ENCODE measurements around the gene COL11A1. TPM values are rescaled to one million over a fixed set of nuclear protein-coding genes. Genes with fewer than 3 reads are reported as not detected.
"Not testable (repeated sequence)": the region's sequence is repeated elsewhere in the genome, so short reads cannot be mapped to it uniquely, and the experiment has no call there.

COL11A1 gene
- total and polyA plus RNA-seq, 2 donors (not counting 3 experiments of a cell fraction or from before 2014, with no cell fraction given), result not detected

DNA sequence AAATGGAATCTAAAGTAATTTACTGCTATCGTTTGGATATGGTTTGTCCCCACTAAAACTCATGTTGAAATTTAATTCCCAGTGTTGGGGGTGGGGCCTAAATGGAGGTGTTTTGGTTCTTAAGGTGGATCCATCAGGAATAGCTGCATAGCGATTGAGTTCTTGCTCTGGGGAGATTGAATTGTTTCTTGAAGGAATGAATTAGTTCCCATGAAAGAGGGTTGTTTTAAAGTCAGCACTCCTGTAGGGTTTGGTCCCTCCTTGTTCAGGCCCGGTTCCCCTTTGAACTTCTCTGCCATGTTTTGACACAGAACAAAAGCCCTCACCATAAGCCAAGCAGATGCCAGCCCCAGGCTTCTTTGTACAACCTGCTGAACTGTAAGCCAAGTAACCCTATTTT, 170.9 kb downstream of the COL11A1 start:
- no peaks in the 10 kb centered on the region for H3K36me3 ChIP-seq (ENCODE audit: control insufficient read depth in 2 of 2, extremely low read depth in 1 of 2, insufficient read depth in 2 of 2, low read length in 2 of 2)
- H4K20me1 ChIP-seq (replicated peaks; ENCODE audit: control insufficient read depth, extremely low read depth, insufficient read depth, low read length), result no peaks in the 10 kb centered on the region
- no peaks in the 10 kb centered on the region for H3K9me3 ChIP-seq (replicated peaks; ENCODE audit: control insufficient read depth, insufficient read depth, low read length)
- no peaks in the 10 kb centered on the region for H3K27me3 ChIP-seq (ENCODE audit: control insufficient read depth in 2 of 2, insufficient read depth in 2 of 2, low read length in 2 of 2)
- H3K9ac ChIP-seq (replicated peaks; ENCODE audit: extremely low read depth, insufficient read depth, low read length), result no peak overlapping the region
- dilution Hi-C loops (cut with MboI; ENCODE audit: extremely low pct_ligation_motif_present, low sequenced_read_pairs), result no loop called here
- no peak overlapping the region for H3K4me3 ChIP-seq (replicated peaks in 1 of 3; ENCODE audit: insufficient read depth in 1 of 3, low read depth in 1 of 3, low read length in 3 of 3)
- no peak overlapping the region for H3K27ac ChIP-seq (ENCODE audit: insufficient read depth, low read depth, low read length)
- no peak for TF ChIP-seq GATA2 (IDR thresholded peaks at IDR 0.05; ENCODE audit: insufficient read depth, insufficient read length, low read depth, low read length)
- TF ChIP-seq, protein P1, sequence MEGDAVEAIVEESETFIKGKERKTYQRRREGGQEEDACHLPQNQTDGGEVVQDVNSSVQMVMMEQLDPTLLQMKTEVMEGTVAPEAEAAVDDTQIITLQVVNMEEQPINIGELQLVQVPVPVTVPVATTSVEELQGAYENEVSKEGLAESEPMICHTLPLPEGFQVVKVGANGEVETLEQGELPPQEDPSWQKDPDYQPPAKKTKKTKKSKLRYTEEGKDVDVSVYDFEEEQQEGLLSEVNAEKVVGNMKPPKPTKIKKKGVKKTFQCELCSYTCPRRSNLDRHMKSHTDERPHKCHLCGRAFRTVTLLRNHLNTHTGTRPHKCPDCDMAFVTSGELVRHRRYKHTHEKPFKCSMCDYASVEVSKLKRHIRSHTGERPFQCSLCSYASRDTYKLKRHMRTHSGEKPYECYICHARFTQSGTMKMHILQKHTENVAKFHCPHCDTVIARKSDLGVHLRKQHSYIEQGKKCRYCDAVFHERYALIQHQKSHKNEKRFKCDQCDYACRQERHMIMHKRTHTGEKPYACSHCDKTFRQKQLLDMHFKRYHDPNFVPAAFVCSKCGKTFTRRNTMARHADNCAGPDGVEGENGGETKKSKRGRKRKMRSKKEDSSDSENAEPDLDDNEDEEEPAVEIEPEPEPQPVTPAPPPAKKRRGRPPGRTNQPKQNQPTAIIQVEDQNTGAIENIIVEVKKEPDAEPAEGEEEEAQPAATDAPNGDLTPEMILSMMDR (IDR thresholded peaks at IDR 0.05; ENCODE audit: extremely low read depth in 1 of 2, insufficient read depth in 1 of 2, low read depth in 1 of 2, low read length in 2 of 2), result no peak
- no peak for TF ChIP-seq JUN (IDR thresholded peaks at IDR 0.05; ENCODE audit: borderline replicate concordance, insufficient read depth, insufficient read length, low read depth)
- TF ChIP-seq, protein P2, sequence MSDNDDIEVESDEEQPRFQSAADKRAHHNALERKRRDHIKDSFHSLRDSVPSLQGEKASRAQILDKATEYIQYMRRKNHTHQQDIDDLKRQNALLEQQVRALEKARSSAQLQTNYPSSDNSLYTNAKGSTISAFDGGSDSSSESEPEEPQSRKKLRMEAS (IDR thresholded peaks at IDR 0.05; ENCODE audit: insufficient read depth, insufficient read length), result no peak
- no peak for TF ChIP-seq MYC (IDR thresholded peaks at IDR 0.05; ENCODE audit: low read depth, low read length)
- TF ChIP-seq FOS (IDR thresholded peaks at IDR 0.05; ENCODE audit: borderline replicate concordance, insufficient read depth, low read length), result no peak
- no peak for TF ChIP-seq POLR2AphosphoS5 (IDR thresholded peaks at IDR 0.05; ENCODE audit: insufficient read depth, low read depth, low read length)
- no peak for TF ChIP-seq POLR2A (IDR thresholded peaks at IDR 0.05; ENCODE audit: low read depth, low read length)
- no peak for TF ChIP-seq EZH2 (IDR thresholded peaks at IDR 0.05; ENCODE audit: borderline replicate concordance, low read depth, low read length, severe bottlenecking)
- H3K4me2 ChIP-seq (ENCODE audit: insufficient read depth, low read length), result no peak overlapping the region
- H3K9me1 ChIP-seq (replicated peaks; ENCODE audit: control insufficient read depth, extremely low read depth, insufficient read depth, low read length), result no peaks in the 10 kb centered on the region
- H3K79me2 ChIP-seq (ENCODE audit: control insufficient read depth, insufficient read depth, low read length), result no peaks in the 10 kb centered on the region
- H2AFZ ChIP-seq (ENCODE audit: low read depth, low read length), result no peak overlapping the region
- H3K4me1 ChIP-seq (ENCODE audit: control insufficient read depth, extremely low read depth, insufficient read depth, low read length), result no peaks in the 10 kb centered on the region
- ChIA-PET POLR2A (no interaction called here), CTCF (interaction anchor here (1.4 kb wide), 1 partner anchor 31 kb away, joined by 3 read pairs; no protein-coding TSS in a partner anchor)
- no TSS peak for BruUV-seq (replicated peaks)
- DNase-seq (ENCODE audit: low read depth, low spot score) (no peak), FAIRE-seq (no peak)
- intact Hi-C loops (cut with micrococcal nuclease), result no loop called here

DNA sequence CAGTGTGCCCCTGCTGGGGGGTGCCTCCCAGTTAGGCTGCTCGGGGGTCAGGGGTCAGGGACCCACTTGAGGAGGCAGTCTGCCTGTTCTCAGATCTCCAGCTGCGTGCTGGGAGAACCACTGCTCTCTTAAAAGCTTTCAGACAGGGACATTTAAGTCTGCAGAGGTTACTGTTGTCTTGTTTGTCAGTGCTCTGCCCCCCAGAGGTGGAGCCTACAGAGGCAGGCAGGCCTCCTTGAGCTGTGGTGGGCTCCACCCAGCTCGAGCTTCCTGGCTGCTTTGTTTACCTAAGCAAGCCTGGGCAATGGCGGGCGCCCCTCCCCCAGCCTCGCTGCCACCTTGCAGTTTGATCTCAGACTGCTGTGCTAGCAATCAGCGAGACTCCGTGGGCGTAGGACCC, 175.0 kb downstream of the COL11A1 start:
- POLR2A ChIA-PET; BruUV-seq (replicated peaks); intact Hi-C loops (cut with micrococcal nuclease); dilution Hi-C loops (cut with MboI; ENCODE audit: extremely low pct_ligation_motif_present, low sequenced_read_pairs); H3K4me2 ChIP-seq (ENCODE audit: insufficient read depth, low read length); H3K36me3 ChIP-seq (ENCODE audit: control insufficient read depth in 2 of 2, extremely low read depth in 1 of 2, insufficient read depth in 2 of 2, low read length in 2 of 2); H3K9me1 ChIP-seq (replicated peaks; ENCODE audit: control insufficient read depth, extremely low read depth, insufficient read depth, low read length); H3K27me3 ChIP-seq (ENCODE audit: control insufficient read depth in 2 of 2, insufficient read depth in 2 of 2, low read length in 2 of 2); H3K79me2 ChIP-seq (ENCODE audit: control insufficient read depth, insufficient read depth, low read length); H3K4me1 ChIP-seq (ENCODE audit: control insufficient read depth, extremely low read depth, insufficient read depth, low read length); H3K4me3 ChIP-seq (replicated peaks in 1 of 3; ENCODE audit: insufficient read depth in 1 of 3, low read depth in 1 of 3, low read length in 3 of 3); H3K9me3 ChIP-seq (replicated peaks; ENCODE audit: control insufficient read depth, insufficient read depth, low read length); FAIRE-seq; H3K9ac ChIP-seq (replicated peaks; ENCODE audit: extremely low read depth, insufficient read depth, low read length); CTCF ChIA-PET; DNase-seq (ENCODE audit: low read depth, low spot score); H4K20me1 ChIP-seq (replicated peaks; ENCODE audit: control insufficient read depth, extremely low read depth, insufficient read depth, low read length); H3K27ac ChIP-seq (ENCODE audit: insufficient read depth, low read depth, low read length); H2AFZ ChIP-seq (ENCODE audit: low read depth, low read length): not testable (repeated sequence)
